Measurements from ENCODE around the gene EDEM2. TPM values are rescaled to one million over a fixed set of nuclear protein-coding genes. Genes with fewer than 3 reads are reported as not detected.
"Not testable (repeated sequence)": the region's sequence is repeated elsewhere in the genome, so short reads cannot be mapped to it uniquely, and the experiment has no call there.

EDEM2 gene
- polyA plus RNA-seq, 3 donors, result 16.1 to 18.6 (median 17.4) TPM

GRCh38 chr20:35092524-35093266 is 54.4 kb downstream of the EDEM2 start, which contains the start of gene TRPC4AP:
Gene TRPC4AP, minus strand, starts transcription at chr20:35092807. Its CDS starts 26 bp downstream, at chr20:35092781.
- peak; percentile 92 for DNase-seq

- no peak for DNase-seq
These were observed 55.2 kb downstream of the EDEM2 start for GRCh38 chr20:35091816-35092523.

DNA sequence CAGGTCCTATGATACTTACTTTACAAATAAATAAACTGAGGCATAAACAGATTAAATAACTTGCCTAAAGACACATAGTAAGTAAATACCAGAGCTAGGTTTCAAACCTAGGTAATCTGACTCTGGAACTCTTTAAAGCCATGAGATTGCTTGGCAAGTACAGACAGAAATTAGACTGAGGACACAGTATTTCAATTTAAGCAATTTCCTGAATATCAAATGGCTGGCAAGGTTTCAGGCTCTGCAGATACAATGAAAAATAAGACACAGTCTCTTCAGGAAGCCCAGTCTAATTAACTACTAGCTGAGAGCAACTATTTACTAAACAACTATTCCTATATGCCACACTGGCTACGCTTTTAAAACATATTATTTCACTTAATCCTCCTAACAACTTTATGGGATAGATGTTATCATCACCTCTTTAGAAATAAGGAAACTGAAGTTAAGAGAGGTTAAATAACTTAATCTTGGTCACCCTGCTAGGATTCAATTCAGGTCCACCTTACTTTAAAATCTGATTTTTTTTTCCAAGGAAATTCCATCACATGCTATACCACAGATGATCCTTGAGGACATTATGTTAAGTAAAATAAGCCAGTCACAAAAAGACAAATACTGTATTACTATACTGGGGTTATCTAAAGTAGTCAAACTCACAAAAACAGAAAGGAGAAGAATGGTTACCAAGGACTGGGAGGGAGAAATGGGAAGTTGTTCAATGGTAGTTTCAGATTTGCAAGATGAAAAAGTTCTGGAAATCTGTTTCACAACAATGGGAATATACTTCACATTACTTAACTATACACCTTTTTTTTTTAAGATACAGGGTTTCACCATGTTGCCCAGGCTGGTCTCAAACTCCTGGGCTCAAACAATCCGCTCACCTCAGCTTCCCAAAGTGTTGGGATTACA is 58.6 kb downstream of the EDEM2 start:
- no peak for DNase-seq

DNA sequence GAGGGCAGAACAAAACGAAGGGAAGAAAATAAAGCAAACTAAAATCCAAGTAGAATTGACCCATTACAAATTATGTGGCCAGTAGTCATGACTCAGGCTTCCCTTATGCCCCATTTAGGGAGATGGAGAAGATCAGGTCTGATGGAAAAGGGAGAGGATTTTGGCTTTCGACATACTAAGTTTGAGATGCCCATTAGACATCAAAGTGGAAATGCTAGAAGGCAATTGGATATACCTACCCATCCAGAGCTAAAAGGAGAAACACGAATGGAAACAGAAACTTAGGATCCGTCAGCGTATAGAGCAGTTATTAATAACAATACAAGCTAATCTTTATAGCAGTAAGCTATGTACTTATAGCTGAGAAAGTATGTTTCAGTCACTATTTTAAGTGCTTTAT is 59.3 kb downstream of the EDEM2 start:
- DNase-seq, result no peak

GRCh38 chr20:35087355-35087754 is 59.8 kb downstream of the EDEM2 start:
- no peak for DNase-seq

DNA sequence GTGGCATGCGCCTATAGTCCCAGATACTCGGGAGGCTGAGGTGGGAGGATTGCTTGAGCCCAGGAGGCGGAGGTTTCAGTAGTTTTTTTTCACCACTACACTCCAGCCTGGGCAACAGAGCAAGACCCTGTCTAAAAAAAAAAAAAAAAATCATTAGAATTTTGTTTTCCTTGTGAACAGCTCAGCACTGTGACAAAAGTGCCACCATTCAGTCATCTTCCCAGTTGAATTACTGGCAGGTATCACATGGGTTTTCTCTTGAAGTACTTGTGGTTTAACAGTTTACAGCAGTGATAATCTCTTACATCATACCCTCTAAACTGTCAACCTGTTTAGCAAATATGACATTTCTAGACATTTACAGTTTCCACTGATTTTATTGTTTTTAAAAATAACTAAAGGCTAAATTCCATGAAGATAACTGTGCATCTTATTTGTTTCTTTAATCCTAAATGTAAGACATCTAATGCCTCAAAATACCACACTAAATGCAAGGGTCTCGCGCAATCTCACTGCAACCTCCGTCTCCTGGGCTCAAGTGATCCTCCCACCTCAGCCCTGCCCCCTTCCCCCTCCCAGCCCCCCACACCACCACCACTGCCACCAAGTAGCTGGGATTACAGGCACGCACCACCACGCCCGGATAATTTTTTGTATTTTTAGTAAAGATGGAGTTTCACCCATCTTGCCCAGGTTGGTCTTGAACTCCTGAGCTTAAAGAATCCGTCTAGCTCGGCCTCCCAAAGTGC is 61.5 kb downstream of the EDEM2 start:
- no peak for DNase-seq

DNA sequence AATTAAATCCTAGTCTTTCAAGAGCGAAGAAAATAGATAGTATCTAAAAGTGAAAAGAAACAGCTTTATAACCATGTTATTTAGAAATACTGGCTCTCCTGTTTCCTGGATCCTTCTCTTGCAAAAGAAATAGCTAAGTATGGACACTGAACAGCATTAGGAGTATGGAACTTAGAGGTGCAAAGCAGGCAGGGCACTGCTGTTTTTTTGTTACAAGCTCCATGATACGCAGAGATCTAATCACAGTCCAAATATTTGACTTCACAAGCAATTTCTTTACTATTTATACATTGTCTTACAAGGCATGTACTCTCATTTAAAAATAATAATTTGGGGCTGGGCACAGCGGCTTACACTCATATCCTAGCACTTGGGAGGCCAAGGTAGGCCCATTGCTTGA is 62.1 kb downstream of the EDEM2 start:
- no peak for DNase-seq

GRCh38 chr20:35080348-35080642 is 66.8 kb downstream of the EDEM2 start:
- not testable (repeated sequence) for DNase-seq

GRCh38 chr20:35079472-35080347 is 67.4 kb downstream of the EDEM2 start:
- DNase-seq, result no peak

DNA sequence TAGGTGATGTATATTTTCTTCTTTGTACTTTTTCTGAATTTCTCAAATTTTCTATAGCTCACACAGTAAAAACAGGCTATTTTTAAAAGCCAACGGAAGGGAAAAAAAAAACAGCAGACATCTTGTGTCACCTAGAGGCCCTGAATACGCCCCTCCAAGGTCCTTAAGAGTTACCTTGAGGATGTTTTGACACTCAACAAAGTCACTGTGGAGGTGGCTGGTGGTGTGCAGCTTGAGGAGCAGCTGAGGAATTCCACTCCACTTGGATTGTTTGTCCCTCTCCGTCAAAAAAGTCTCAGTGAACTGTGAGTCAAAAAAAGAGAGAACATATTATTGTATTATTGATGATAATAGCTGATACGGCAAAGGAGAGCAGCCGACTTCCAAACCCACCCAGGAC is 69.3 kb downstream of the EDEM2 start:
- DNase-seq, result no peak

GRCh38 chr20:35077341-35077740 is 69.8 kb downstream of the EDEM2 start:
- no peak for DNase-seq

GRCh38 chr20:35071436-35072153 is 75.5 kb downstream of the EDEM2 start:
- not testable (repeated sequence) for DNase-seq

DNA sequence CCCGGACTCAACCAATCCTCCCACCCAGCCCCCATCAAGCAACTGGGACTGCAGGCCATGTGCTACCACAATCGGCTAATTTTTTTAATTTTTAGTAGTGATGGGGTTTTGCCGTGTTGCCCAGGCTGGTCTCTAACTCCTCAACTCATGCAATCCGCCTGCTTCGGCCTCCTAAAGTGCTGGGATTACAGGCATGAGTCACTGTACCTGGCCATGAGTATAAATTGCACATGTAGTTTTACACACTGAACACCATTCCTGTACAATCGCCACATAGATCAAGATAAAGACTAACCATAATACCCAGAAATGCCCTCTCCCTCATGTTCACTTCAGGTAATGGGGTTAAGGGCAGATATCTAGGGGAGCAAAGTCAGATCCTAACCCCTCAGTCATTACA is 80.9 kb downstream of the EDEM2 start:
- DNase-seq, result no peak

Other genes starting within 250 kb of the EDEM2 start
- gene GSS, start 191.5 kb downstream of the EDEM2 start, polyA plus RNA-seq (ENCODE audit: insufficient read length in 3 of 3), result 10 to 100 TPM; 57.9 to 59.5 (median 58.0) TPM
- 1 to 10 TPM; 1.2 to 2.7 (median 1.9) TPM for gene MYH7B, start 191.5 kb downstream of the EDEM2 start, polyA plus RNA-seq (ENCODE audit: insufficient read length in 3 of 3)
- 10 to 100 TPM; 63.0 to 70.7 (median 70.1) TPM for gene TRPC4AP, start 54.5 kb downstream of the EDEM2 start, polyA plus RNA-seq (ENCODE audit: insufficient read length in 3 of 3)
- gene PROCR, start 24.7 kb upstream of the EDEM2 start, polyA plus RNA-seq (ENCODE audit: insufficient read length in 3 of 3), result 1 to 10 TPM; 7.4 to 9.4 (median 8.7) TPM
- 1 to 10 TPM; 1.8 to 3.2 (median 1.9) TPM for gene MMP24, start 79.4 kb upstream of the EDEM2 start, polyA plus RNA-seq (ENCODE audit: insufficient read length in 3 of 3)
- gene MMP24OS, start 130.8 kb upstream of the EDEM2 start, polyA plus RNA-seq (ENCODE audit: insufficient read length in 3 of 3), result 10 to 100 TPM; 37.7 to 49.8 (median 44.4) TPM
- gene EIF6, start 137.4 kb upstream of the EDEM2 start, polyA plus RNA-seq (ENCODE audit: insufficient read length in 3 of 3), result 100 to 1,000 TPM; 154 to 169 (median 168) TPM
- gene FAM83C, start 145.1 kb upstream of the EDEM2 start, polyA plus RNA-seq (ENCODE audit: insufficient read length in 3 of 3), result under 1 TPM in 2 of 3 donors, not detected in 1; 0.03 to 0.05 TPM